Activated T-helper 1 cell treated with anti-CD3 and anti-CD28 coated beads, Interleukin-12 subunit alpha, Interleukin-12 subunit beta, Interleukin-2, Interleukin-4 antibody, amounts not matched to agents 30 ng/mL and 10 ng/mL and 1 ng/mL, durations not matched to agents 14 hours and 24 hours and 36 hours (primary cell): ENCODE data around the gene IFITM10. TPM values are rescaled to one million over a fixed set of nuclear protein-coding genes. Genes with fewer than 3 reads are reported as not detected.
"Not testable (repeated sequence)": the region's sequence is repeated elsewhere in the genome, so short reads cannot be mapped to it uniquely, and the experiment has no call there.

Experiments used
- DNase-seq: peaks from one replicate; pipeline ENCODE4 v3.0.0; 2021; ENCODE audit warnings: low spot score
- H3K27ac Mint-ChIP-seq: one replicate; pipeline ENCODE4 v1.8.0; 2021; ENCODE audit warnings: mild to moderate bottlenecking, mixed read lengths
- H3K27me3 Mint-ChIP-seq: one replicate; pipeline ENCODE4 v1.8.0; 2022; ENCODE audit warnings: mild to moderate bottlenecking, moderate library complexity, mixed read lengths; ENCODE audit not compliant: insufficient read depth
- H3K36me3 Mint-ChIP-seq: one replicate; pipeline ENCODE4 v1.8.0; 2021; ENCODE audit warnings: low read depth, mixed read lengths
- H3K4me1 Mint-ChIP-seq: one replicate; pipeline ENCODE4 v1.8.0; 2021; ENCODE audit warnings: low read depth, mixed read lengths
- H3K4me3 Mint-ChIP-seq: one replicate; pipeline ENCODE4 v1.8.0; 2021; ENCODE audit warnings: mild to moderate bottlenecking, moderate library complexity, mixed read lengths
- H3K9me3 Mint-ChIP-seq: one replicate; pipeline ENCODE4 v1.8.0; 2021; ENCODE audit warnings: mixed read lengths
- intact Hi-C: fragments of 100-400 bp; cut with micrococcal nuclease; formaldehyde crosslinking; loops from one replicate; pipeline ENCODE4 v1.15.1; 2024
- total RNA-seq: library from RNA; stranded (reverse); gene quantifications from 2 replicates; pipeline ENCODE4 v1.2.3, GENCODE V29; 2022

IFITM10 gene
- total RNA-seq, 1 donor from 2014 or later: 0.52 TPM

DNA sequence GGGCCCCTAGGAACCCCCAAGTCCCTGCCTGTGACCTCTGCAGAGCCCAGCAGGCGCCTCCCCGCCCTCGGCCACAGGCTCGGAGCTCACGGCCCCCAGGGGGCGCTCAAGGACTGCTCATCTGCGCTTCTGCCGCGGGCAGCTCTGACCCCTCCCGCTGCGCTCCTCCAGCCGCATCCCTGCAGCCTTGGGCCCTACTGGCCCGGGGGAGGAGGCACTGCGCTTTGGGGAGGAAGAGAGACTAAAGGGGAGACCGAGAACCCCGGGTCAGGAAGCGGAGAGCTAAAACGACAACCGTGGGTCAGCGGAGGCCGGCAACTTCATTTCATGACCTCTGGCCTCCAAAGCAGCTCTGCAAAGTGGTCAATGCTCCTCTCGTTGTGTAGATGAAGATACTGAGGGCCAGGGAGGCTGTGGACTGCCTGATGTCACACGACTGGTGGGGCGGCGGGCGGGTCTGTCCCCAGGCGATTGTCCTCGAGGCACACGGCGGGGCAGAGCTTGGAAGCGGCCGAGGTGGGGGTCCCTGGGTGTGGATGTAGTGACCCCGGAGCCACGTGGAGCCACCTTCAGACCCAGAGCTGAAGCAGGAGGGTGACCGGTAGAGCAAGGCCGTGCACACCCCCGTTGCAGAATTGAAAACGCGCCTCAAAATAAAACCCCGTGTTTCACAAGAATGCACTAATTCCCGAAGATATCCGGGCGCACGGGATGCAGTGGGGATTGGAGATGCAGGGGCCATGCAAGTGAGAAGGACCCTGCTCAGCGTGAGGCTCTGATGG lies 56.1 kb downstream of the IFITM10 start:
- H3K27me3 Mint-ChIP-seq: peaks cover 14% of the 10 kb centered on the region
- no peaks in the 10 kb centered on the region for H3K36me3 Mint-ChIP-seq
- peaks cover 5% of the 10 kb centered on the region for H3K9me3 Mint-ChIP-seq
- H3K4me1 Mint-ChIP-seq: peaks cover 5% of the 10 kb centered on the region
- no peak overlapping the region for H3K27ac Mint-ChIP-seq
- H3K4me3 Mint-ChIP-seq: no peak overlapping the region
- peak; percentile 71 for DNase-seq
- intact Hi-C loops: loop anchor here (1.0 kb wide), 2 partner anchors 138 to 188 kb away; no protein-coding TSS in a partner anchor

- peak; percentile 54 for DNase-seq
- peaks cover 5% of the 10 kb centered on the region for H3K4me1 Mint-ChIP-seq
- peaks cover 16% of the 10 kb centered on the region for H3K27me3 Mint-ChIP-seq
- no peaks in the 10 kb centered on the region for H3K36me3 Mint-ChIP-seq
- intact Hi-C loops: loop anchor here (1.0 kb wide), 4 partner anchors 41 to 458 kb away; no protein-coding TSS in a partner anchor
- H3K9me3 Mint-ChIP-seq: peaks cover 4% of the 10 kb centered on the region
- H3K27ac Mint-ChIP-seq: peak overlapping the region; percentile 43
- H3K4me3 Mint-ChIP-seq: peak overlapping the region; percentile 76
These were observed 56.9 kb downstream of the IFITM10 start for GRCh38 chr11:1693327-1694063.

DNA sequence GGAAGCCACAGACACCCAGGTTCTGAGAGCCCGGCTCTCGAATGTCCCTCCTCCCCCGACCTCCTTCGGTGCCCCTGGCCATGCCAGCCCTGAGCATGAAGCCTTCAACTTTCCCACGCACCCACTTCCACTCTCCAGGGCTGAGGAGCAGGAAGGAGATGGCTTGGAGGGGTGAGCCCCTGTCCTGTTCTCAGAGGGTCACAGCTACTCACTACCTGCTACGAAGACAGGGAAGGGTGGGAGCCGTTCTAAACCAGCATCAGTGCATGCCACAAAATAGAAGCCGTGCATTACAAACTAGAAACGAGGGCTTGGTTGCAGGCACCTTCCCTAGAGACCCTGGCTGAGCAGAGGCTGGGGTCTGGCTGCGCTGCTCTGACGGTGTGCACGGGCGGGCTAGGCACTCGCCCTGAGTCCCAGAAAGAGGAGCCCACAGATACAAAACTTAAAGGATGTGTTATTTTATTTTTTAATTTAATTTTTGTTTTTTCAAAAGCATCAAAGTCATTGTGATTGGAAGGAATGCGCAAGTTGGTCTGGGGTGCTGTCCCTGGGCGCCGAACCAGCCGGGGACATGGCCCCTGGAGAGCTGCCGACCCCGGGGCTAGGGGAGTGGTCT lies 57.6 kb downstream of the IFITM10 start:
- no peak overlapping the region for H3K27ac Mint-ChIP-seq
- H3K27me3 Mint-ChIP-seq: peaks cover 11% of the 10 kb centered on the region
- intact Hi-C loops: loop anchor here (1.0 kb wide), 2 partner anchors 41 to 458 kb away; no protein-coding TSS in a partner anchor
- no peaks in the 10 kb centered on the region for H3K9me3 Mint-ChIP-seq
- peaks cover 5% of the 10 kb centered on the region for H3K4me1 Mint-ChIP-seq
- H3K4me3 Mint-ChIP-seq: peak overlapping the region; percentile 76
- no peak for DNase-seq
- H3K36me3 Mint-ChIP-seq: no peaks in the 10 kb centered on the region

DNA sequence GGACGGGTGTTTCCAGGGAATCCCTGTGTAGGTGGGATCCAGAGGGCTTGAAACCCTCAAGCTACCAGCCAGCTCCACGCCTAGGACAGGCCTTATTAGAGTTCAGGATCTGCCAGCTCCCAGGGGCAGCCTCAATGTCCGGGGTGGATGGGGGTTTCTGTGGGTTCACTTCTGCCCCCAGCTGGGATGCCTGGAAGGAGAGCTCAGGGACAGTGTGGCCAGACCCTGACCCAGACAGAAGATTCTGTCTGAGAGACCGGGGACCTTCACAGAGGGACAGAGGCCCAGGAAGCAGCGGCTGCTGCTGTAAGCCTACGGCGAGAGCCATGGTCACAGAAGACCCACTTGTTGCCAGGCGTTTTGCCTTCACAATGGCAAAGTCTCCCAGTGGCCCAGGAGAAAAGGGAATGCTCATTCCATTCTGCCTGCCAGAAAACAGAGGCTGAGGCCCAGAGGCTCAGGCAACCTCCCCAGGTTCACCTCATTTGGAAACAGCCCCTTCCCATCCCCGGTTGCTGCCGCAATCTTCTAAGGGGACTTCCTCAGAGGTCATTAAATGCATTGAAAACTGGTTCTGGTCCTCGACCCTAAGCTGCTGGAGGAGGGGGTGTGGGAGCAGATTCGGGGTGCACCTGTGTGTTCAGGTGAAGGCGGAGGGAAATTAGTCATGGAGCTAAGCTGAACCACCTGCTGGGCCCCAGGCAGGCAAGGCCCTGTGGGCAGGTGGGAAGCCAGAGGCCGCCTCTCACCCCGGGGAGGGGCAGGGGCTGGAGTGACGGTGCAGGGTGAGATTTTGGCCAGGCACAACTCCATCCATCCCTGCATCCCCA lies 58.3 kb downstream of the IFITM10 start:
- Mint-ChIP-seq H3K4me1 (peaks cover 5% of the 10 kb centered on the region), H3K27me3 (peaks cover 10% of the 10 kb centered on the region), H3K27ac (no peak overlapping the region), H3K36me3 (no peaks in the 10 kb centered on the region), H3K9me3 (no peaks in the 10 kb centered on the region), H3K4me3 (no peak overlapping the region)
- DNase-seq: no peak
- intact Hi-C loops: no loop called here

DNA sequence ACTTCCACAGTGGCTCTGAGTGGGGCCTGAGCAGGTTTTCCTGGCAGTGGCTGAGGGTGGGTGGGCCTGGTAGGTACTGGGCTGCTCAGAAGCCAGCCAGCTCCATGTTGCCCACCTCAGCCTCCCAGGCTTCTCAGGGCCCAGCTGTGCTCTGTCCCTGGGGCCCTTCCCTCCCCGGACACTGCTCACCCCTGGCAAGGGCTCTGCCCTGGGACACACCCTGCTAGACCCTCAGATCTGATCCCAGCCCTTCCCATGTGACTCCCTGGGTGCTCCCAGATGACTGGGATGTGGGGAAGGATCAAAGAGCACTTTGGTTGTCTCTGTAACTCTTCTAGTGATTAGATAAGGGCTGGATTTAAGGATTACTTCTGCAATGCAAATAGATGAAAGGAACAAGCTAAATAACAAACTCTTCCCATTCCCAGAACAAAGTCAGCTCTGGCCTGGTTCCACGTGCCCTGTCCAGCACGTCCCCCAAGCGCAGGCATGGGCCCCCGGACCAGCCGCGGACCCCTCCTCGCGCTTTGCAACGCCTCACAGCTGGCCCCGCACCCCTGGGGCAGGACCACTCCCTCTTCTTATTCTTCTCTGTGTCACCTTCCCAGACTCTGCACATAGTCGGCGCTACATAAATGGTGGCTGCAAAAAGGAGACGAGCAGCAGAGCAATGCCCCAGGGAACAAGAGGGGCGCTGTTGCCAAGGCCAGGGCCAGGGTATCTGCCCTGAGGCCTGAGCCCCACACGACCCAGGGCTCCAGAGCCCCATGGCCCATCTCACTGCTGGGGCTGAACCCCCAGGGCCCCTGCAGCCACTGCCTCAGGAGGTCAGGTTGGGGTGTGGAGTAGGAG lies 59.1 kb downstream of the IFITM10 start:
- intact Hi-C loops: no loop called here
- no peak overlapping the region for H3K4me3 Mint-ChIP-seq
- no peak overlapping the region for H3K27ac Mint-ChIP-seq
- H3K27me3 Mint-ChIP-seq: peaks cover 10% of the 10 kb centered on the region
- no peak for DNase-seq
- no peaks in the 10 kb centered on the region for H3K36me3 Mint-ChIP-seq
- H3K4me1 Mint-ChIP-seq: peaks cover 5% of the 10 kb centered on the region
- H3K9me3 Mint-ChIP-seq: no peaks in the 10 kb centered on the region

DNA sequence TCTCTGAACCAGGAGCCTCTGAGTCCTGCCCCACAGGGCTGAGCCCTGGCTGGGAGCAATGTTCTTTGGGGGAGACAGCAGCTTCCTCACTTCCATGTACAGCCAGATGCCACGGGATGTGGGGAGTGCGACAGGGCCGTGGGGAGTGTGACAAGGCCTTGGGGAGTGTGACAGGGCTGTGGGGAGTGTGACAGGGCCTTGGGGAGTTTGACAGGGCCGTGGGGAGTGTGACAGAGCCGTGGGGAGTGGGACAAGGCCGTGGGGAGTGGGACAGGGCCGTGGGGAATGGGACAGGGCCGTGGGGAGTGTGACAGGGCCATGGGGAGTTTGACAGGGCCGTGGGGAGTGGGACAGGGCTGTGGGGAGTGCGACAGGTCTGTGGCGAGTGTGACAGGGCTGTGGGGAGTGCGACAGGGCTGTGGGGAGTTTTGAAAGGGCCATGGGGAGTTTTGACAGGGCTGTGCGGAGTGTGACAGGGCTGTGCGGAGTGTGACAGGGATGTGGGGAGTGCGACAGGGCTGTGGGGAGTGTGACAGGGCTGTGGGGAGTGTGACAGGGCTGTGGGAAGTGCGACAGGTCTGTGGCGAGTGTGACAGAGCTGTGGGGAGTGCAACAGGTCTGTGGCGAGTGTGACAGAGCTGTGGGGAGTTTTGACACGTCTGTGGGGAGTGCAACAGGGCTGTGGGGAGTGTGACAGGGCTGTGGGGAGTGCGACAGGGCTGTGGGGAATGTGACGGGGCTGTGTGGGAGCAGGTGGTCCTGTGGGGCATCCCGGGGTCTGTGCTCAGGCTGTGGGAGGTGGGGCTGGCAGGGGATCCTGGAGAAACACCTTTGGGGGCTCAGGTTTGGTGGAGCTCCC lies 60.0 kb downstream of the IFITM10 start:
- Mint-ChIP-seq H3K27ac (no peak overlapping the region), H3K27me3 (peaks cover 10% of the 10 kb centered on the region), H3K4me1 (peaks cover 5% of the 10 kb centered on the region), H3K4me3 (no peak overlapping the region), H3K9me3 (no peaks in the 10 kb centered on the region), H3K36me3 (no peaks in the 10 kb centered on the region)
- no peak for DNase-seq
- intact Hi-C loops: no loop called here

GRCh38 chr11:1689250-1690166 lies 60.9 kb downstream of the IFITM10 start:
- H3K4me3 Mint-ChIP-seq, intact Hi-C loops, H3K27ac Mint-ChIP-seq, H3K4me1 Mint-ChIP-seq, DNase-seq, H3K9me3 Mint-ChIP-seq, H3K36me3 Mint-ChIP-seq: not testable (repeated sequence)
- peaks cover 10% of the 10 kb centered on the region for H3K27me3 Mint-ChIP-seq

DNA sequence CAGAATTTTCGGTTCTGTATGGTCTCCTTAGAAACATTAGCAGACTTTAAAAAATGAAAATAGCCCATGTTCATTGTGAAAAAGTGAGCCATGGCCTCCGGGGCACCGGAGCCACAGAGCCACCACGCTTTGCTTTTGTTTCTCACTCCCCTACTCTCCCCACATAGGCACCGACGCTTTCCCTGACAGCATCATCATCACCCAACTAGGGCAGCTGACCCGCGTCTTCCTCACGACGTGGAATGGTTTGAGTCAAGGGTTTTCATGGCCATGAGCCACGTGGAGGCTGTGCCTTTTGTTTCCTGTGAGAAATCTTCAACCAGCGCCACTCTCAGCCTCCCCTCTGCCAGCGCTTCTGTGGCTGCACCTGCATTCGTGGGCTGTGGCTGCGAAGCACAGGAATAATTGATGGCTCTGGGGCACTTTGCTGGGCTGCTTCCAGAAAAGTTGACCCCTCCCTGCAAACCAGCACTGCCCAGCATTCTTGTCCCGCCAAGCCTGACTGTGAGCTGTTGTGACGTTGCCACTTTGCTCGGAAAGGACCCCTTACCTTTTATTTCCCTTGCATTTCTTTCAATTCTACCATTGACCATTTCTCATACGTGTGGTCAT lies 62.0 kb downstream of the IFITM10 start:
- H3K4me3 Mint-ChIP-seq, H3K27ac Mint-ChIP-seq, intact Hi-C loops, H3K4me1 Mint-ChIP-seq, DNase-seq, H3K9me3 Mint-ChIP-seq, H3K36me3 Mint-ChIP-seq: not testable (repeated sequence)
- peaks cover 10% of the 10 kb centered on the region for H3K27me3 Mint-ChIP-seq

DNA sequence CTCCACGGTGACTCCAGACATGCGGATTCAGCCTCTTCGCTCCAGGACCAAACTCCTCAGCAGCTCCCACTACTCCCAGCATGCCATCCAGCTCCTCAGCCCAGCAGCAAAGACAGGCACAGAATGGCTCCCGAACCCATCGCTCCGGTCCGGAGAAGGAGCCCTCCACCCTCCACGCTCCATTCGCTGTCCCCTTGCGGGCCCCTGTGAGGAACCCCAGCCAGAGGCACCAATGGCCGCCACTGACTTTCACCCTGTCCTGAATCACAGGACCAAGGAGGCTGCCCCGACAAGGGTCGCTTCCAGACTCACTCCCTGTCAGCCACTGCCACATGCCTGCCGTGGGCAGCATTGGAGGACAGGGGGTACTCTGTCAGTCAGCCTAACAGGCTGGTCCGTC lies 64.2 kb downstream of the IFITM10 start:
- H3K4me1 Mint-ChIP-seq, H3K36me3 Mint-ChIP-seq, intact Hi-C loops, H3K4me3 Mint-ChIP-seq, DNase-seq, H3K9me3 Mint-ChIP-seq, H3K27ac Mint-ChIP-seq, H3K27me3 Mint-ChIP-seq: not testable (repeated sequence)
